AG09319 (cell line): ENCODE data around the gene C22orf15.

Experiments
- DNase-seq: peaks from one replicate; pipeline ENCODE4 v3.0.0-alpha.2; 2010; ENCODE audit warnings: low read depth; ENCODE audit errors: extremely low read depth
- CTCF ChIP-seq: IDR thresholded peaks from 2 replicates; pipeline ENCODE4 v1.5.1; 2011; ENCODE audit warnings: low read depth, mild to moderate bottlenecking, inconsistent platforms, low read length, moderate library complexity

The C22orf15 gene

GRCh38 chr22:23756891-23757290 lies 5.9 kb upstream of the C22orf15 start:
- TF ChIP-seq CTCF: no peak

GRCh38 chr22:23759566-23759965 lies 3.2 kb upstream of the C22orf15 start:
- TF ChIP-seq CTCF: no peak
- no peak for DNase-seq

More at GRCh38 chr22:23756891-23757290, 5.9 kb upstream of the C22orf15 start:
- DNase-seq: no peak

- DNase-seq: no peak
- no peak for TF ChIP-seq CTCF
These were observed 2.7 kb upstream of the C22orf15 start for GRCh38 chr22:23760056-23760455.

GRCh38 chr22:23763579-23763945 lies 772 bp downstream of the C22orf15 start:
- no peak for TF ChIP-seq CTCF
- DNase-seq: no peak

- TF ChIP-seq CTCF: no peak
- DNase-seq: no peak
These were observed 1.2 kb downstream of the C22orf15 start for GRCh38 chr22:23763954-23764353.

DNA sequence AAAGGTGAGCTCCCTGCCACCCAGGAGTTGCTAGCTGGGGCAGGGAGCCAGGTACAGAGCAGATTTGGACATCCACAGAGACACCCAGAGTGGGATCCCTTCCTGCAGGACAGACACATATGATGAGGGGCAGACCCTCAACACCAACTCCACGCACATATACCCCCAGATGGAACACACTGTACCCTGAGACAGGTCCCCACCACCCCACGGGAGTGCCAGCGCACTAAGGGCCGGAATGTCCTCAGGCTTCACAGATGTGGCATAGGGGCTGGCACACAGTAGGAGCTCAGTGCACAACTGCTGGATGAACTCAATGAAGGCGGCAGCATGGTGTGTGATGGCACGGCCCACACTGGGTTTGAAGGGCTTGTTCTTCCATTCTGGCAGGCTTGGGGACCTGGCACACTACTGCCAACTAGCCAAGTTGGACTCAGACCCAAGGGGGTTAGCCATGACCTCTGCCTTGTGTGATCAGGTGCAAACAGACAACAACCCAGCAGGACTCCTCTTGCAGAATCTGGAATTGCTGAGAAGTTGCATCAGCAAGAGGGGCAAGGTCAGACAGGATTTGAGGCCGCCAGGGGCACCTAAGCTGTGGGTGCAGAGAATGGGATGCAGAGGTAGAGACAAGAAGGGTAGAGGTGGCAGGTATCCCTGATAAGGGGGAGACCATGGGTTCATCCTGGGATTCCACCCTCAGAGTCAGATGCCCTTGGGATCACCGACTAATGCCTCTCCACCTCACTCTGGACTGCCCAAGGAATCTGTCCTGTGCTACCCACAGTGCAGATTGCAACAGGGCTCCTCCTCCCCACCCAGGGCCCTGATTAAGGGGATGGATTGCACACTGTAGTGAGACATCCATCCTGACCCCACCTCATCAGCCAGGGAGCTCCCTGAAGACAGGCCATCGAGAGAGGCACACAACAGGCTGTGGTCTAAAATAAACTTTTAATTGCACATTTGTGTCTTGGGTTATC lies 2.4 kb downstream of the C22orf15 start:
- TF ChIP-seq CTCF: no peak

DNA sequence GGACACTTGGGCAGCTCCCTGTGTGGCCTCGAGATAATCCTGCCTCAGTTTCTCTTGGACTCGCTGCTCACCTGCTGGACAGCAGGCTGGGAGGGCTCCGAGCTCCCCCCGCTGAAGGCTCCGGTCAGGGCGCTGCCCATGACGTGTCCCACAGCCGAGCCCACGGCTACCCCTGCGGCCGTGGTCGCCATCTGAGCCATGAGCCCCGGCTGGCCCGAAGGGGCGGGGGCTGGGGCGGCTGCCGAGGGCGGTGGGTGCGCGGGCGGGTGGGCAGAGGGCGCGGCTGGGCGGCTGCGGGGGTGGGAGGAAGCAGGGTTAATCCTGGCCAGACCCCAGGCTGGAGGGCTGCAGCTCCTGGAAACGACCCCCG lies 4.5 kb downstream of the C22orf15 start:
- DNase-seq: no peak
- no peak for TF ChIP-seq CTCF

More for the DNA sequence above, 2.4 kb downstream of the C22orf15 start:
- DNase-seq: no peak
